ENCODE measurements around the gene DNAH12.
"Not testable (repeated sequence)": the region's sequence is repeated elsewhere in the genome, so short reads cannot be mapped to it uniquely, and the experiment has no call there.

DNAH12 gene

DNA sequence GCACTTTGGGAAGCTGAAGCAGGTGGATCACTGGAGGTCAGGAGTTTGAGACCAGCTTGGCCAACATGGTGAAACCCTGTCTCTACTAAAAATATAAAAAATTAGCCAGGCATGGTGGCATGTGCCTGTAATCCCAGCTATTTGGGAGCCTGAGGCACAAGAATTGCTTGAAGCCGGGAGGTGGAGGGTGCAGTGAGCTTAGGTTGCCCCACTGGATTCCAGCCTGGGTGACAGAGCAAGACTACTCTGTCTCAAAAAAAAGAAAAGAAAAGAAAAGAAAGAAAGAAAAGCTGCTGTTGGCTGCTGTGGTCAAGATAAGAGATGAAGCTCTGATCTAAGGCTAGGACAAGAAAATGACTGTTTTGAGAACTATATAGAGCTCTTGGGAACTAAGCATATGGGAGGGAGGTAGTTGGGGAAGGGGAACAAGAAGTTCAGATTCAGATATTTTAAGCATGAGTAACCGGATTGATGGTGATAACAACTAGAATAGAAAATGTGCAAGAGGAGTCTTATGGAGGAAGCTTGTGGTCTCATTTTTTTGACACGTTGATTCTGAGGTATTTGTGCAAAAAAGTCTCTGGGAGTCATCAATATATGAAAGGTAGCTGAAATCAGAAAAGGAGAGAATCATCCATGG lies 25.7 kb downstream of the DNAH12 start:
- peak; percentile 49 for DNase-seq (ENCODE audit: low read depth)

- DNase-seq (ENCODE audit: low read depth): no peak
These were observed 32.0 kb downstream of the DNAH12 start for GRCh38 chr3:57512166-57512565.

DNA sequence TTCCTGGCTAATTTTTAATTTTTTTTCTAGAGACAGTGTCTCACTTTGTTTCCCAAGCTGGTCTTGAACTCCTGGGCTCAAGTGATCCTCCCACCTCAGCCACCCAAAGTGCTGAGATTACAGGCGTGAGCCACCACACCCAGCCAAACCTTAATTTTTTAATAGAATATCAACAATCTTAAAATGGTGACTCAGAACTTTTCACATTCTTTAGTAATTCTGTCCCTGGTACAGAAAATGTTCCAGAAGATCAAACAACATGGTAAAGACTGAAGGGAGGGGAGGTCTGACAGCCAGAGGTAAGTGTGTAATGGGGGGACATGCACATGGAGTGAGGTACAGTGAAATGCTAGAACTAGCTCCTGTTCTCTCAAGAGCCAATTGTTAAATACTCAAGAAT lies 38.2 kb downstream of the DNAH12 start:
- no peak for DNase-seq (ENCODE audit: low read depth)

- DNase-seq (ENCODE audit: low read depth): no peak
These were observed 43.6 kb downstream of the DNAH12 start for GRCh38 chr3:57500506-57500905.

GRCh38 chr3:57497904-57498303 lies 46.2 kb downstream of the DNAH12 start:
- no peak for DNase-seq (ENCODE audit: low read depth)

GRCh38 chr3:57484563-57484962 lies 59.6 kb downstream of the DNAH12 start:
- no peak for DNase-seq (ENCODE audit: low read depth)

DNA sequence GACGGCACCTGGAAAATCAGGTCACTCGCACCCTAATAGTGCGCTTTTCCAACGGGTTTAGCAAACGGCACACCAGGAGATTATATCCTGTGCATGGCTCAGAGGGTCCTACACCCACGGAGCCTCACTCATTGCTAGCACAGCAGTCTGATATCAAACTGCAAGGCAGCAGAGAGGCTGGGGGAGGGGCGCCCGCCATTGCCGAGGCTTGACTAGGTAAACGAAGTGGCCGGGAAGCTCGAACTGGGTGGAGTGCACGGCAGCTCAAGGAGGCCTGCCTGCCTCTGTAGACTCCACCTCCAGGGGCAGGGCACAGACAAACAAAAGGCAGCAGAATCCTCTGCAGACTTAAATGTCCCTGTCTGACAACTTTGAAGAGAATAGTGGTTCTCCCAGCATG lies 67.0 kb downstream of the DNAH12 start:
- DNase-seq (ENCODE audit: low read depth): not testable (repeated sequence)

- DNase-seq (ENCODE audit: low read depth): no peak
These were observed 79.3 kb downstream of the DNAH12 start for GRCh38 chr3:57464801-57465200.

DNA sequence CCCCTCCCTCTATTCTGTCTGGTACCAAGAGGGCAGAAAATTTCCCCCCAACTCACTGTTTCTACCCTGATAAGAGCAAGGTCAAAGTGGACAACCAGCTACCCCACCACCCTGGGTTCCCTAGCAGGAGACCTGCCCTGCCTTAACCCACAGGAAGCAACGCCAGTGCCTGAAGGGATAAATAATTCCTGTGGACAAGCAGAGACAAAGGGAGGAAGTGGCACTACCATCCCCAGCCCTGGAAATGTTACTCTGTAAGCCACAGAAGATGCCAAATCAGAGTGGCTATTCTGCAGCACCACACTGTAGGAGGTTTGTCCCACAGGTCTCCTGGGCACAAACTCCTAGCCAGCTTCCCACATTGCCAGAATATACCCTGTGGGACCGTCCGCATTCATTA lies 80.1 kb downstream of the DNAH12 start:
- DNase-seq (ENCODE audit: low read depth): no peak

GRCh38 chr3:57451150-57451846 lies 92.8 kb downstream of the DNAH12 start:
- DNase-seq (ENCODE audit: low read depth): no peak

DNA sequence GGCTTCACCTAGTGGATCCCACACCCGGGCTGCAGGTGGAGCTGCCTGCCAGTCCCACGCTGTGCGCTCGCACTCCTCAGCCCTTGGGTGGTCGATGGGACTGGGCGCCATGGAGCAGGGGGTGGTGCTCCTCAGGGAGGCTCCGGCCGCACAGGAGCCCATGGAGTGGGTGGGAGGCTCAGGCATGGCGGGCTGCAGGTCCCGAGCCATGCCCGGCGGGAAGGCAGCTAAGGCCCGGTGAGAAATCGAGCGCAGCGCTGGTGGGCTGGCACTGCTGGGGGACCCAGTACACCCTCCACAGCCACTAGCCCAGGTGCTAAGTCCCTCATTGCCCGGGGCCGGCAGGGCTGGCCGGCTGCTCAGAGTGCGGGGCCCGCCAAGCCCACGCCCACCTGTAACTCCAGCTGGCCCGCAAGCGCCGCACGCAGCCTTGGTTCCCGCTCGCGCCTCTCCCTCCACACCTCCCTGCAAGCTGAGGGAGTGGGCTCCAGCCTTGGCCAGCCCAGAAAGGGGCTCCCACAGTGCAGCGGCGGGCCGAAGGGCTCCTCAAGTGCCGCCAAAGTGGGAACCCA lies 94.8 kb downstream of the DNAH12 start:
- DNase-seq (ENCODE audit: low read depth): not testable (repeated sequence)

DNA sequence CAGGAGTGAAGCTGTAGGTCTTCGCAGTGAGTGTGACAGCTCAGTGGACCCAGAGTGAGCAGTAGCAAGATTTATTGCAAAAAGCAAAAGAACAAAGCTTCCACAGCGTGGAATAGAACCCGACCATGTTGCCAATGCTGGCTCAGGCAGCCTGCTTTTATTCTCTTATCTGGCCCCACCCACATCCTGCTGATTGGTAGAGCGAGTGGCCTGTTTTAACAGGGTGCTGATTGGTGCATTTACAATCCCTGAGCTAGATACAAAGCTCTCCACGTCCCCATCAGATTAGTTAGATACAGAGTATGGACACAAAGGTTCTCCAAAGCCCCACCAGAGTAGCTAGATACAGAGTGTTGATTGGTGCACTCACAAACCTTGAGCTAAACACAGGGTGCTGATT lies 95.7 kb downstream of the DNAH12 start:
- not testable (repeated sequence) for DNase-seq (ENCODE audit: low read depth)

DNA sequence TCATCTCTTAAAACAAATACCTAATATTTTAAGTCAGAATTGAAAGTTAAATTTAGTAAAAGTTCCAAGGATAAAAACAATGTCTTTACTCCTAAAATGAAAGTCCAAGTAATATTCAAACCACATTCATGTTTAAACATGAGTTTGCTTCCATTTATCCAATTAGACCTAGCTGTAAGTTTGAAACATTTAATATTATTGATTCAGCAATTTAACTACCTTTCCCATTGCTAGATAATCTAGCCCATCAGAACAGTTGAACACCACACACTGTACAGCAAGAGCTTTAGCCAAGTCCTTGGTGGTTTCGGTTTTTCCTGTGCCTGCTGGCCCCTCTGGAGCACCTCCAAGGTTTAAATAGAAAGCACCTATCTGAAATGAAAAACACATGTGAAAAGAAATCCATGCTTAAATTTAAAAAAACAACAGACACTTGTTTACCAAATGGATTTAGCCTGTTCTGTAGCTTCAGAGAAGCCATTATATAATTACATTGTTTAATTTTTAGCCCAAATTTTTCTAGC lies 97.8 kb downstream of the DNAH12 start:
- DNase-seq (ENCODE audit: low read depth): no peak

GRCh38 chr3:57444469-57444868 lies 99.7 kb downstream of the DNAH12 start:
- DNase-seq (ENCODE audit: low read depth): no peak

DNA sequence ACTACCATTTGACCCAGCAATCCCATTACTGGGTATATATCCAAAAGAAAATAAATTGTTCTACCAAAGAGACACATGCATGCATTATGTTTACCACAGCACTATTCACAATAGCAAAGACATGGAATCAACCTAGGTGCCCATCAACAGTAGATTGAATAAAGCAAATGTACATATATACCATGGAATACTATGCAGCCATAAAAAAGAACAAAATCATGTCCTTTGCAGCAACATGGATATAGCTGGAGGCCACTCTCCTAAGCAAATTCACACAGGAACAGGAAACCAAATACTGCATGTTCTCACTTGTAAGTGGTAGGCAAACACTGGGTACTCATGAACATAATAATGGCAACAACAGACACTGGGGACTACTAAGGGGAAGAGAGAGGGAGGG lies 104.0 kb downstream of the DNAH12 start:
- not testable (repeated sequence) for DNase-seq (ENCODE audit: low read depth)

DNA sequence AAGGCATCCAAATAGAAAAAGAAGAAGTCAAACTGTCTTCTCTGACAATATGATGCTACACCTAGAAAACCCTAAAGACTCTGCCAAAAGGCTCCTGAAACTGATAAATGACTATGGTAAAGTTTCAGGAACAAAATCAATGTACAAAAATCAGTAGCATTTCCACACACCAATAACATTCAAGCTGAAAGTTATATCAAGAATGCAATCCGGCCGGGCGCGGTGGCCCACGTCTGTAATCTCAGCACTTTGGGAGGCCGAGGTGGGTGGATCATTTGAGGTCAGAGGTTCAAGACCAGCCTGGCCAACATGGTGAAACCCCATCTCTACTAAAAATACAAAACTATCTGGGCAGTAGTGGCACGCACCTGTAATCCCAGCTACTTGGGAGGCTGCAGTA lies 105.7 kb downstream of the DNAH12 start:
- DNase-seq (ENCODE audit: low read depth): not testable (repeated sequence)

GRCh38 chr3:57436195-57436761 lies 107.9 kb downstream of the DNAH12 start:
- DNase-seq (ENCODE audit: low read depth): no peak

DNA sequence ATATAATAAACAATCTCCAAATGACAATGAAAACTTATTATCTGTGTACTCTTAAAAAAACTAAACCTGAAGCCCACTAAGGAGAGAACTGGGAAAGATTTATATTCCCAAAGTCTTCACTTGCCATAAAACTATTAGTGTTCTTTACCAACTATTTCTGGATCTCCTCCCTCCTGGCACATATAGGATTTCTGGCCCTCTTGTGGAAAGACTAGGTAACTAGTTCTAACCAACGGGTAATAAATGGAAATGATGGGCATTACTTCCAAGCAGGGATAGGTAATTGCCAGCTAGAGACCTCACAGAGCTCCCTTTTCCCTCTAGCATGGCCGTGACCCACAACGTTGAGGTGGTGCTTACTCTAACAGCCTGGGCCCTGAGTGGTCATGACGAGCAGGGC lies 110.1 kb downstream of the DNAH12 start:
- DNase-seq (ENCODE audit: low read depth): no peak

GRCh38 chr3:57423335-57423734 lies 120.8 kb downstream of the DNAH12 start:
- no peak for DNase-seq (ENCODE audit: low read depth)

DNA sequence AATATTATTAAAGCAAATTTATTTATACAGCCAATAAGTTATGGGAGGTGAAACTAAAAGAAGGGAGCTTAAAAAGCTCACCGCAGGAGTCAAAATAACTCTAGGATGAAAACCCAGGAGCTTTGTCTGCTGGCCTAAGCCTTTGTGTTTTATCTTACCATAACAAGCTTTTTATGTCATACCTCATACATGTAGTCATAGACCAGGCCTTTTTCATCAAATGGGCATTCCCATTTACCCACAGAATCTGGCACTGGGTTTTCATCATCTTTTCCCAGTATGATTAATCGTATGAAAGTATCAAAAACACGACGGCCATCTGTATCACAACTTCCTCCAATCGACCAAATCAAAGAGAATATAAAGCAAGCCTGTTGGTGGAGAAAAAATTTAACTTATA lies 122.8 kb downstream of the DNAH12 start:
- DNase-seq (ENCODE audit: low read depth): no peak

GRCh38 chr3:57420001-57420400 lies 124.1 kb downstream of the DNAH12 start:
- no peak for DNase-seq (ENCODE audit: low read depth)

GRCh38 chr3:57411715-57412114 lies 132.4 kb downstream of the DNAH12 start:
- DNase-seq (ENCODE audit: low read depth): no peak

DNA sequence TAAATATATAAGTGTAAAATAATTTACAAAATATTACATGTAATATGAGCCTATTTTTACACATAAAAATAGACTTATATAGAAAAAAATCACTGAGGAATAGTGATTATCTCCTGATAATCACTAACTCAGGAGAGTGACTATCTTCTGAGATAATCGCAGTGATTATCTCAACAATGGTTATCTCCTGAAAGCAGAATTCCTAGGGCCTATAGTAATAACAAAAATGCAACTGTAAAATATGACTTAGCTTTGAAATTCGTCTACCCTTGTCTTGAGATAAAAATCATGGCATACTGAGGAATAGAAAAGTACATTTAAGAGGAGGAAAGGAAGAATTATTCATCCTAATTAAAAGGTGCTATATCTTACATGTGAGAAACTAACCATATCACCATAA lies 134.7 kb downstream of the DNAH12 start:
- no peak for DNase-seq (ENCODE audit: low read depth)
